Panc1 (cell line): ENCODE data around the gene SWI5. TPM values are rescaled to one million over a fixed set of nuclear protein-coding genes. Genes with fewer than 3 reads are reported as not detected.

Experiments
- ATAC-seq: fragments of 200-7000 bp; cut with Tn5 transposase; 2 replicates; pipeline ENCODE4 v1.9.1; 2020; ENCODE audit warnings: mild to moderate bottlenecking, moderate library complexity
- BruUV-seq: library from RNA; stranded (reverse); fragments of 400-500 nt; replicated peaks from 2 replicates; lab custom pipeline; 2021; lab: Mats Ljungman, UMichigan
- CTCF ChIA-PET: fragments of 300-600 bp; sonication (Branson Sonifier 250); formaldehyde crosslinking; loops from one replicate; lab custom pipeline; 2022; ENCODE audit warnings: antibody characterized with exemption; lab: Charles Lee
- POLR2A ChIA-PET: fragments of 300-600 bp; sonication (Branson Sonifier 250); formaldehyde crosslinking; loops from one replicate; lab custom pipeline; 2022; ENCODE audit warnings: antibody characterized with exemption; lab: Charles Lee
- DNase-seq: peaks from one replicate; pipeline ENCODE4 v3.0.0-alpha.2; 2010; ENCODE audit warnings: low read depth, low spot score
- H3K27ac ChIP-seq: 2 replicates; pipeline ENCODE4 v1.5.1; 2011; ENCODE audit warnings: mild to moderate bottlenecking, low read length, inconsistent platforms
- H3K27me3 ChIP-seq: fragments of 200-500 bp; sonication (Bioruptor generic); 2 replicates; pipeline ENCODE4 v1.6.0; 2014; ENCODE audit warnings: low read length, inconsistent platforms; ENCODE audit not compliant: control insufficient read depth, insufficient read depth
- H3K36me3 ChIP-seq: fragments of 200-500 bp; sonication (Bioruptor generic); 2 replicates; pipeline ENCODE4 v1.5.1; 2014; ENCODE audit warnings: inconsistent platforms, mild to moderate bottlenecking, low read length, moderate library complexity; ENCODE audit not compliant: control insufficient read depth, insufficient read depth
- H3K4me1 ChIP-seq: 2 replicates; pipeline ENCODE4 v1.5.1; 2011; ENCODE audit warnings: inconsistent platforms, mild to moderate bottlenecking, low read length, moderate library complexity; ENCODE audit not compliant: control insufficient read depth, insufficient read depth
- H3K4me3 ChIP-seq, 2 experiments: 2 replicates each; pipeline ENCODE4 v1.5.1; 2011 to 2012; ENCODE audit warnings: low read depth in 2 of 2, low read length in 2 of 2, mild to moderate bottlenecking in 2 of 2, inconsistent platforms in 1 of 2, moderate library complexity in 1 of 2
- H3K9me3 ChIP-seq: fragments of 200-500 bp; sonication (Bioruptor generic); 2 replicates; pipeline ENCODE4 v1.5.1; 2014; ENCODE audit warnings: low read depth, mild to moderate bottlenecking, inconsistent platforms, low read length, moderate library complexity; ENCODE audit not compliant: control insufficient read depth, insufficient read depth
- POLR2AphosphoS5 ChIP-seq: IDR thresholded peaks from 2 replicates; pipeline ENCODE4 v1.6.1; 2012; ENCODE audit warnings: mild to moderate bottlenecking, low read depth, low read length, moderate library complexity
- SIN3A ChIP-seq: IDR thresholded peaks from 2 replicates; pipeline ENCODE4 v1.6.1; 2012; ENCODE audit warnings: low read depth, mild to moderate bottlenecking, low read length, moderate library complexity, borderline replicate concordance; ENCODE audit not compliant: insufficient read depth
- TCF7L2 ChIP-seq: IDR thresholded peaks from 2 replicates; pipeline ENCODE4 v1.6.1; 2011; ENCODE audit warnings: mild to moderate bottlenecking, low read depth, low read length, inconsistent platforms
- in situ Hi-C: cut with HindIII; loops from 2 replicates; pipeline ENCODE4 v1.10.0; 2016; ENCODE audit warnings: low sequenced_read_pairs, low pct_unique_long_range_greater_than_20kb
- intact Hi-C: fragments of 100-400 bp; cut with micrococcal nuclease; formaldehyde crosslinking; loops from one replicate; pipeline ENCODE4 v1.10.0; 2022; ENCODE audit not compliant: unreplicated experiment
- total RNA-seq: library from RNA; stranded (reverse); gene quantifications from one replicate; pipeline ENCODE4 v1.2.1, GENCODE V29; 2021; ENCODE audit not compliant: unreplicated experiment
- TF ChIP-seq, protein P1 (sequence below), 2 experiments: IDR thresholded peaks; 2 replicates each; pipeline ENCODE4 v1.6.1; 2011 to 2012; ENCODE audit warnings: low read depth in 2 of 2, control low read depth in 1 of 2, low read length in 1 of 2, mild to moderate bottlenecking in 1 of 2, moderate library complexity in 1 of 2; ENCODE audit not compliant: insufficient read depth in 1 of 2
- TF ChIP-seq, protein P2 (sequence below): fragments of 450-650 bp; IDR thresholded peaks from 2 replicates; pipeline ENCODE4 v1.5.1; 2017; ENCODE audit warnings: mild to moderate bottlenecking

SWI5 gene
- total RNA-seq, 1 experiment from 2014 or later = 28.3 TPM

DNA sequence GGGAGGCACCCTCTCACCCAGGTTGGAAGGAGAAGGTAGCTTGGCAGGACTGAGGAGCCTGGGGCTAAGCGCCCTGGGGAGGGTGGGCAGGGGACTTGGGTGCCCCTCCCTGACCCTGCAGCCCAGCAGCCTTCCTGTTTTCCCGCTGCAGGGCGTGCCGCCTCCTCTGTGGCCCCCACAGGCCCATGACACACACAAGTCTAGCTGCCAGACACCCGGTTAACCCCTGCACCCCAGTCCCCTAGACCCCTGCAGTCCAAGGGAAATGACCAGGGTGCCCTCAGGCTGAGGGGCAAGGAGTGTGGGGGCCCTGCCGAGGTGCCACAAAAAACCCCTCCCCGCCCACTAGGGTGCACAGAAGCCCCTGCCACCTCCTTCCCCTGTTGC is 33.3 kb upstream of the SWI5 start:
- TF ChIP-seq SIN3A = no peak
- TF ChIP-seq TCF7L2 = no peak
- TF ChIP-seq, protein P1, sequence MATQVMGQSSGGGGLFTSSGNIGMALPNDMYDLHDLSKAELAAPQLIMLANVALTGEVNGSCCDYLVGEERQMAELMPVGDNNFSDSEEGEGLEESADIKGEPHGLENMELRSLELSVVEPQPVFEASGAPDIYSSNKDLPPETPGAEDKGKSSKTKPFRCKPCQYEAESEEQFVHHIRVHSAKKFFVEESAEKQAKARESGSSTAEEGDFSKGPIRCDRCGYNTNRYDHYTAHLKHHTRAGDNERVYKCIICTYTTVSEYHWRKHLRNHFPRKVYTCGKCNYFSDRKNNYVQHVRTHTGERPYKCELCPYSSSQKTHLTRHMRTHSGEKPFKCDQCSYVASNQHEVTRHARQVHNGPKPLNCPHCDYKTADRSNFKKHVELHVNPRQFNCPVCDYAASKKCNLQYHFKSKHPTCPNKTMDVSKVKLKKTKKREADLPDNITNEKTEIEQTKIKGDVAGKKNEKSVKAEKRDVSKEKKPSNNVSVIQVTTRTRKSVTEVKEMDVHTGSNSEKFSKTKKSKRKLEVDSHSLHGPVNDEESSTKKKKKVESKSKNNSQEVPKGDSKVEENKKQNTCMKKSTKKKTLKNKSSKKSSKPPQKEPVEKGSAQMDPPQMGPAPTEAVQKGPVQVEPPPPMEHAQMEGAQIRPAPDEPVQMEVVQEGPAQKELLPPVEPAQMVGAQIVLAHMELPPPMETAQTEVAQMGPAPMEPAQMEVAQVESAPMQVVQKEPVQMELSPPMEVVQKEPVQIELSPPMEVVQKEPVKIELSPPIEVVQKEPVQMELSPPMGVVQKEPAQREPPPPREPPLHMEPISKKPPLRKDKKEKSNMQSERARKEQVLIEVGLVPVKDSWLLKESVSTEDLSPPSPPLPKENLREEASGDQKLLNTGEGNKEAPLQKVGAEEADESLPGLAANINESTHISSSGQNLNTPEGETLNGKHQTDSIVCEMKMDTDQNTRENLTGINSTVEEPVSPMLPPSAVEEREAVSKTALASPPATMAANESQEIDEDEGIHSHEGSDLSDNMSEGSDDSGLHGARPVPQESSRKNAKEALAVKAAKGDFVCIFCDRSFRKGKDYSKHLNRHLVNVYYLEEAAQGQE (IDR thresholded peaks at IDR 0.05; ENCODE audit: insufficient read depth in 1 of 2, low read depth in 2 of 2, low read length in 1 of 2) = no peak
- TF ChIP-seq, protein P2, sequence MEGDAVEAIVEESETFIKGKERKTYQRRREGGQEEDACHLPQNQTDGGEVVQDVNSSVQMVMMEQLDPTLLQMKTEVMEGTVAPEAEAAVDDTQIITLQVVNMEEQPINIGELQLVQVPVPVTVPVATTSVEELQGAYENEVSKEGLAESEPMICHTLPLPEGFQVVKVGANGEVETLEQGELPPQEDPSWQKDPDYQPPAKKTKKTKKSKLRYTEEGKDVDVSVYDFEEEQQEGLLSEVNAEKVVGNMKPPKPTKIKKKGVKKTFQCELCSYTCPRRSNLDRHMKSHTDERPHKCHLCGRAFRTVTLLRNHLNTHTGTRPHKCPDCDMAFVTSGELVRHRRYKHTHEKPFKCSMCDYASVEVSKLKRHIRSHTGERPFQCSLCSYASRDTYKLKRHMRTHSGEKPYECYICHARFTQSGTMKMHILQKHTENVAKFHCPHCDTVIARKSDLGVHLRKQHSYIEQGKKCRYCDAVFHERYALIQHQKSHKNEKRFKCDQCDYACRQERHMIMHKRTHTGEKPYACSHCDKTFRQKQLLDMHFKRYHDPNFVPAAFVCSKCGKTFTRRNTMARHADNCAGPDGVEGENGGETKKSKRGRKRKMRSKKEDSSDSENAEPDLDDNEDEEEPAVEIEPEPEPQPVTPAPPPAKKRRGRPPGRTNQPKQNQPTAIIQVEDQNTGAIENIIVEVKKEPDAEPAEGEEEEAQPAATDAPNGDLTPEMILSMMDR = no peak
- no peak for TF ChIP-seq POLR2AphosphoS5
- CTCF ChIA-PET = no interaction called here
- DNase-seq (no peak), ATAC-seq (no peak)
- POLR2A ChIA-PET = no interaction called here
- no peaks in the 10 kb centered on the region for H3K4me1 ChIP-seq
- H3K4me3 ChIP-seq = no peak overlapping the region
- no peaks in the 10 kb centered on the region for H3K9me3 ChIP-seq
- H3K27ac ChIP-seq = no peak overlapping the region
- no peaks in the 10 kb centered on the region for H3K36me3 ChIP-seq
- intact Hi-C loops = no loop called here
- in situ Hi-C loops = no loop called here
- H3K27me3 ChIP-seq = no peaks in the 10 kb centered on the region
- no TSS peak for BruUV-seq

GRCh38 chr9:128243215-128244018 is 32.7 kb upstream of the SWI5 start:
- no peaks in the 10 kb centered on the region for H3K4me1 ChIP-seq
- intact Hi-C loops = no loop called here
- DNase-seq = no peak
- CTCF ChIA-PET = no interaction called here
- in situ Hi-C loops = no loop called here
- ATAC-seq = no peak
- no TSS peak for BruUV-seq
- no peaks in the 10 kb centered on the region for H3K9me3 ChIP-seq
- H3K4me3 ChIP-seq = no peak overlapping the region
- H3K36me3 ChIP-seq = no peaks in the 10 kb centered on the region
- no peak for TF ChIP-seq POLR2AphosphoS5
- POLR2A ChIA-PET = no interaction called here
- no peaks in the 10 kb centered on the region for H3K27me3 ChIP-seq
- no peak overlapping the region for H3K27ac ChIP-seq
